Endothelial cell of umbilical vein (primary cell): ENCODE results near the gene FADS2. TPM values are rescaled to one million over a fixed set of nuclear protein-coding genes. Genes with fewer than 3 reads are reported as not detected.

ENCODE experiments used
- BruUV-seq: library from RNA; stranded (reverse); fragments of 400-500 nt; replicated peaks from 2 replicates; lab custom pipeline; 2021; lab: Mats Ljungman, UMichigan
- CTCF ChIA-PET: fragments of 300-600, 350-600 bp; sonication (Branson Sonifier 250); formaldehyde crosslinking; loops from one replicate; lab custom pipeline; 2021; ENCODE audit warnings: antibody characterized with exemption, inconsistent platforms; lab: Charles Lee
- POLR2A ChIA-PET: fragments of 300-600, 350-600 bp; sonication (Branson Sonifier 250); formaldehyde crosslinking; loops from one replicate; lab custom pipeline; 2021; ENCODE audit warnings: antibody characterized with exemption, inconsistent platforms; lab: Charles Lee
- DNase-seq: peaks from one replicate; pipeline ENCODE4 v3.0.0-alpha.2; 2011; ENCODE audit warnings: low read depth, low spot score
- FAIRE-seq: peaks from 2 replicates; lab custom pipeline; 2011; peaks lifted over from hg19 to GRCh38; lab: Jason Lieb, UNC
- H2AFZ ChIP-seq: 2 replicates; pipeline ENCODE4 v1.6.0; 2012; ENCODE audit warnings: low read depth, low read length, control low read depth, inconsistent platforms
- H3K27ac ChIP-seq: 2 replicates; pipeline ENCODE4 v1.5.1; 2011; ENCODE audit warnings: low read depth, mild to moderate bottlenecking, control low read depth, low read length, moderate library complexity; ENCODE audit not compliant: insufficient read depth
- H3K27me3 ChIP-seq, 2 experiments: 2 replicates each; pipeline versions ENCODE4 v1.6.0 to v1.6.1; 2011; ENCODE audit warnings: low read length in 2 of 2, mixed read lengths in 1 of 2; ENCODE audit not compliant: control insufficient read depth in 2 of 2, insufficient read depth in 2 of 2
- H3K36me3 ChIP-seq, 2 experiments: 2 replicates in 1 of 2; 3 replicates in 1 of 2; pipeline ENCODE4 v1.5.1; 2011; ENCODE audit warnings: low read length in 2 of 2, mild to moderate bottlenecking in 1 of 2, moderate library complexity in 1 of 2; ENCODE audit not compliant: control insufficient read depth in 2 of 2, insufficient read depth in 2 of 2; ENCODE audit errors: extremely low read depth in 1 of 2
- H3K4me1 ChIP-seq: 3 replicates; pipeline ENCODE4 v1.5.1; 2011; ENCODE audit warnings: mild to moderate bottlenecking, low read length; ENCODE audit not compliant: control insufficient read depth, insufficient read depth; ENCODE audit errors: extremely low read depth
- H3K4me2 ChIP-seq: 2 replicates; pipeline ENCODE4 v1.6.1; 2011; ENCODE audit warnings: low read length, control low read depth, mixed read lengths; ENCODE audit not compliant: insufficient read depth
- H3K4me3 ChIP-seq, 3 experiments: fragments of 200-600 bp in 1 of 3; sonication (generic), shearing (Covaris generic) in 1 of 3; replicated peaks in 1 of 3; 2 replicates each; pipeline ENCODE4 v1.5.1; 2011 to 2016; ENCODE audit warnings: control low read depth in 3 of 3, low read length in 3 of 3, mild to moderate bottlenecking in 2 of 3, inconsistent platforms in 1 of 3, low read depth in 1 of 3, moderate library complexity in 1 of 3; ENCODE audit not compliant: insufficient read depth in 1 of 3
- H3K79me2 ChIP-seq: 2 replicates; pipeline ENCODE4 v1.6.0; 2012; ENCODE audit warnings: low read length, inconsistent platforms; ENCODE audit not compliant: control insufficient read depth, insufficient read depth
- H3K9ac ChIP-seq: replicated peaks from 2 replicates; pipeline ENCODE3; 2011; ENCODE audit warnings: low read length, control low read depth; ENCODE audit not compliant: insufficient read depth; ENCODE audit errors: extremely low read depth
- H3K9me1 ChIP-seq: replicated peaks from 3 replicates; pipeline ENCODE4 v1.6.0; 2011; ENCODE audit warnings: mild to moderate bottlenecking, low read length; ENCODE audit not compliant: control insufficient read depth, insufficient read depth; ENCODE audit errors: extremely low read depth
- H3K9me3 ChIP-seq: replicated peaks from 2 replicates; pipeline ENCODE4 v1.5.1; 2012; ENCODE audit warnings: low read length, inconsistent platforms; ENCODE audit not compliant: control insufficient read depth, insufficient read depth
- H4K20me1 ChIP-seq: replicated peaks from 2 replicates; pipeline ENCODE3; 2011; ENCODE audit warnings: mild to moderate bottlenecking, low read length; ENCODE audit not compliant: control insufficient read depth, insufficient read depth; ENCODE audit errors: extremely low read depth
- EZH2 ChIP-seq: IDR thresholded peaks from 2 replicates; pipeline ENCODE4 v1.6.1; 2012; ENCODE audit warnings: borderline replicate concordance, low read depth, mild to moderate bottlenecking, moderate library complexity, low read length, inconsistent platforms; ENCODE audit not compliant: severe bottlenecking
- FOS ChIP-seq: IDR thresholded peaks from 2 replicates; pipeline ENCODE4 v1.6.1; 2011; ENCODE audit warnings: mild to moderate bottlenecking, low read length, moderate library complexity, borderline replicate concordance; ENCODE audit not compliant: insufficient read depth
- GATA2 ChIP-seq: IDR thresholded peaks from 2 replicates; pipeline ENCODE4 v1.7.0; 2011; ENCODE audit warnings: low read depth, mild to moderate bottlenecking, moderate library complexity, mixed read lengths, low read length; ENCODE audit not compliant: insufficient read length, insufficient read depth
- JUN ChIP-seq: IDR thresholded peaks from 2 replicates; pipeline ENCODE4 v1.6.1; 2011; ENCODE audit warnings: borderline replicate concordance, low read depth; ENCODE audit not compliant: insufficient read length, insufficient read depth
- MYC ChIP-seq: IDR thresholded peaks from one replicate; pipeline ENCODE4 v1.6.1; 2011; ENCODE audit warnings: mild to moderate bottlenecking, low read depth, low read length
- POLR2A ChIP-seq: IDR thresholded peaks from 2 replicates; pipeline ENCODE4 v1.6.1; 2012; ENCODE audit warnings: low read depth, mild to moderate bottlenecking, control low read depth, low read length
- POLR2AphosphoS5 ChIP-seq: IDR thresholded peaks from 2 replicates; pipeline ENCODE4 v1.6.1; 2012; ENCODE audit warnings: low read depth, mild to moderate bottlenecking, control low read depth, low read length, moderate library complexity; ENCODE audit not compliant: insufficient read depth
- dilution Hi-C: fragments of 300-500 bp; cut with MboI; formaldehyde crosslinking; loops from one replicate; pipeline ENCODE4 v1.15.0; 2019; ENCODE audit warnings: low sequenced_read_pairs; ENCODE audit not compliant: extremely low pct_ligation_motif_present
- intact Hi-C: fragments of 100-400 bp; cut with micrococcal nuclease; formaldehyde crosslinking; loops from one replicate; pipeline ENCODE4 v1.10.0; 2022
- polyA plus RNA-seq, 4 experiments: library from polyadenylated mRNA; depleted of rRNA in 3 of 4; stranded (reverse) in 3 of 4; unstranded in 1 of 4; fragments of >200 nt; gene quantifications; 2 replicates each; pipeline versions ENCODE4 v1.2.1 to v1.2.3, GENCODE V29; 2011 to 2012; ENCODE audit warnings: missing spikeins in 1 of 4
- total RNA-seq: library from RNA; stranded (reverse); gene quantifications from 2 replicates; pipeline ENCODE4 v1.2.3, GENCODE V29; 2021
- TF ChIP-seq, protein P1 (sequence below), 2 donors: IDR thresholded peaks; 1 replicate in 1 of 2; 2 replicates in 1 of 2; pipeline ENCODE4 v1.5.1; 2011; ENCODE audit warnings: low read length in 2 of 2, mild to moderate bottlenecking in 2 of 2, moderate library complexity in 2 of 2, control low read depth in 1 of 2, inconsistent platforms in 1 of 2, low read depth in 1 of 2; ENCODE audit not compliant: insufficient read depth in 1 of 2; ENCODE audit errors: extremely low read depth in 1 of 2
- TF ChIP-seq, protein P2 (sequence below): IDR thresholded peaks from 2 replicates; pipeline ENCODE4 v1.6.1; 2011; ENCODE audit not compliant: insufficient read depth, insufficient read length

FADS2 gene
- total and polyA plus RNA-seq, 2 donors (not counting 3 experiments of a cell fraction or from before 2014, with no cell fraction given), result 668 to 898 TPM

DNA sequence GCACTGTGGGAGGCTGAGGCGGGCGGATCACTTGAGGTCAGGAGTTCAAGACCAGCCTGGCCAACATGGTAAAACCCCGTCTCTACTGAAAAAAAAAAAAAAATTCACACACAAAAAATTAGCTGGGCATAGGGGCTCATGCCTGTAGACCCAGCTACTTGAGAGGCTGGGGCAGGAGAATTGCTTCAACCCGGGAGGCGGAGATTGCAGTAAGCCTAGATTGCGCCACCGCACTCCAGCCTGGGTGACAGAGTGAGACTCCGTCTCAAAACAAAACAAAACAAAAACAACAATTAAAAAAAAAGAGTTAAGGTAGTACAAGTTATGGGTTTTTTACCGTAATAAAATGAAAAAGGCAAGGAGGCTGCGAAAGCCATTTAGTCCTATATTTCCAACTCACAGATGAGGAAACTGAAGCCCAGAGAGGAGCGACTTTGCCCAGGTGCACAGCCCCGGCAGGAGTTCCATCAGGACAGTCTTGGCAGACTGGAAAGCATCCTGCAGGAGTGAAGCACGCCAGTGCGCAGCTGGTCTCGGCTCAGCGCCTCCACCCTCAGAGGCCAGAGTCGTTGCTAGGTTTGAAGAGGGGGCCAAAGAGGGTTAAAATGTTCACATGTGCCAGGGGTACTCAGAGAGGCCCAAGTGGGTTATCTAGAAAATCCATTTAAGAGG is 67.1 kb downstream of the FADS2 start:
- H3K79me2 ChIP-seq, result peaks cover 7% of the 10 kb centered on the region
- no peaks in the 10 kb centered on the region for H3K9me3 ChIP-seq
- H3K36me3 ChIP-seq, result no peaks in the 10 kb centered on the region
- FAIRE-seq, result no peak
- intact Hi-C loops, result no loop called here
- no peak overlapping the region for H3K9ac ChIP-seq
- H3K4me1 ChIP-seq, result peaks cover 6% of the 10 kb centered on the region
- no peak overlapping the region for H3K27ac ChIP-seq
- no peak overlapping the region for H2AFZ ChIP-seq
- TF ChIP-seq POLR2AphosphoS5 (no peak), GATA2 (no peak), FOS (no peak), JUN (no peak), EZH2 (no peak), MYC (no peak), POLR2A (no peak)
- TF ChIP-seq, protein P1, sequence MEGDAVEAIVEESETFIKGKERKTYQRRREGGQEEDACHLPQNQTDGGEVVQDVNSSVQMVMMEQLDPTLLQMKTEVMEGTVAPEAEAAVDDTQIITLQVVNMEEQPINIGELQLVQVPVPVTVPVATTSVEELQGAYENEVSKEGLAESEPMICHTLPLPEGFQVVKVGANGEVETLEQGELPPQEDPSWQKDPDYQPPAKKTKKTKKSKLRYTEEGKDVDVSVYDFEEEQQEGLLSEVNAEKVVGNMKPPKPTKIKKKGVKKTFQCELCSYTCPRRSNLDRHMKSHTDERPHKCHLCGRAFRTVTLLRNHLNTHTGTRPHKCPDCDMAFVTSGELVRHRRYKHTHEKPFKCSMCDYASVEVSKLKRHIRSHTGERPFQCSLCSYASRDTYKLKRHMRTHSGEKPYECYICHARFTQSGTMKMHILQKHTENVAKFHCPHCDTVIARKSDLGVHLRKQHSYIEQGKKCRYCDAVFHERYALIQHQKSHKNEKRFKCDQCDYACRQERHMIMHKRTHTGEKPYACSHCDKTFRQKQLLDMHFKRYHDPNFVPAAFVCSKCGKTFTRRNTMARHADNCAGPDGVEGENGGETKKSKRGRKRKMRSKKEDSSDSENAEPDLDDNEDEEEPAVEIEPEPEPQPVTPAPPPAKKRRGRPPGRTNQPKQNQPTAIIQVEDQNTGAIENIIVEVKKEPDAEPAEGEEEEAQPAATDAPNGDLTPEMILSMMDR (IDR thresholded peaks at IDR 0.05; ENCODE audit: extremely low read depth in 1 of 2, insufficient read depth in 1 of 2, low read depth in 1 of 2, low read length in 2 of 2), result no peak
- TF ChIP-seq, protein P2, sequence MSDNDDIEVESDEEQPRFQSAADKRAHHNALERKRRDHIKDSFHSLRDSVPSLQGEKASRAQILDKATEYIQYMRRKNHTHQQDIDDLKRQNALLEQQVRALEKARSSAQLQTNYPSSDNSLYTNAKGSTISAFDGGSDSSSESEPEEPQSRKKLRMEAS, result no peak
- no peaks in the 10 kb centered on the region for H4K20me1 ChIP-seq
- no peak overlapping the region for H3K4me3 ChIP-seq
- no TSS peak for BruUV-seq
- dilution Hi-C loops, result no loop called here
- H3K27me3 ChIP-seq, result no peaks in the 10 kb centered on the region
- H3K4me2 ChIP-seq, result no peak overlapping the region
- H3K9me1 ChIP-seq, result no peaks in the 10 kb centered on the region
- ChIA-PET POLR2A (no interaction called here), CTCF (interaction anchor here (5.3 to 16.0 kb wide), 5 partner anchors 23 to 214 kb away, joined by 64 to 416 read pairs (median 276); no protein-coding TSS in a partner anchor)
- no peak for DNase-seq
